RWPE2 (cell line): Measurements from ENCODE around the gene C19orf81.

Source experiments
- ATAC-seq: fragments of 200-7000 bp; cut with Tn5 transposase; 3 replicates; pipeline ENCODE4 v1.9.1; 2021; ENCODE audit warnings: low read depth
- DNase-seq: peaks from one replicate; pipeline ENCODE4 v3.0.0-alpha.2; 2020; ENCODE audit warnings: low spot score
- H3K27ac ChIP-seq: fragments of 450-650 bp; 2 replicates; pipeline ENCODE4 v1.5.1; 2017; ENCODE audit warnings: mild to moderate bottlenecking; ENCODE audit not compliant: poor library complexity, severe bottlenecking
- H3K27me3 ChIP-seq: fragments of 250-450 bp; sonication (Bioruptor Pico); 2 replicates; pipeline ENCODE4 v1.5.1; 2021; ENCODE audit warnings: mild to moderate bottlenecking, moderate library complexity; ENCODE audit not compliant: insufficient read depth, poor library complexity, severe bottlenecking
- H3K36me3 ChIP-seq: fragments of 250-450 bp; sonication (Bioruptor Pico); 2 replicates; pipeline ENCODE4 v1.5.1; 2020; ENCODE audit warnings: low read depth, mild to moderate bottlenecking, moderate library complexity
- H3K4me1 ChIP-seq: fragments of 250-450 bp; sonication (Bioruptor Pico); 2 replicates; pipeline ENCODE4 v1.5.1; 2021; ENCODE audit warnings: mild to moderate bottlenecking, moderate library complexity; ENCODE audit not compliant: insufficient read depth, poor library complexity, severe bottlenecking
- H3K4me3 ChIP-seq: fragments of 250-450 bp; sonication (Bioruptor Pico); 2 replicates; pipeline ENCODE4 v1.5.1; 2021; ENCODE audit warnings: mild to moderate bottlenecking, moderate library complexity; ENCODE audit not compliant: severe bottlenecking
- H3K9me3 ChIP-seq: fragments of 250-450 bp; sonication (Bioruptor Pico); 2 replicates; pipeline ENCODE4 v1.5.1; 2021; ENCODE audit warnings: mild to moderate bottlenecking, moderate library complexity; ENCODE audit not compliant: severe bottlenecking
- TF ChIP-seq, protein P1 (sequence below): fragments of 450-650 bp; IDR thresholded peaks from one replicate; pipeline ENCODE4 v1.5.1; 2017; ENCODE audit warnings: mild to moderate bottlenecking, moderate library complexity; ENCODE audit not compliant: poor library complexity, severe bottlenecking

Gene C19orf81

DNA sequence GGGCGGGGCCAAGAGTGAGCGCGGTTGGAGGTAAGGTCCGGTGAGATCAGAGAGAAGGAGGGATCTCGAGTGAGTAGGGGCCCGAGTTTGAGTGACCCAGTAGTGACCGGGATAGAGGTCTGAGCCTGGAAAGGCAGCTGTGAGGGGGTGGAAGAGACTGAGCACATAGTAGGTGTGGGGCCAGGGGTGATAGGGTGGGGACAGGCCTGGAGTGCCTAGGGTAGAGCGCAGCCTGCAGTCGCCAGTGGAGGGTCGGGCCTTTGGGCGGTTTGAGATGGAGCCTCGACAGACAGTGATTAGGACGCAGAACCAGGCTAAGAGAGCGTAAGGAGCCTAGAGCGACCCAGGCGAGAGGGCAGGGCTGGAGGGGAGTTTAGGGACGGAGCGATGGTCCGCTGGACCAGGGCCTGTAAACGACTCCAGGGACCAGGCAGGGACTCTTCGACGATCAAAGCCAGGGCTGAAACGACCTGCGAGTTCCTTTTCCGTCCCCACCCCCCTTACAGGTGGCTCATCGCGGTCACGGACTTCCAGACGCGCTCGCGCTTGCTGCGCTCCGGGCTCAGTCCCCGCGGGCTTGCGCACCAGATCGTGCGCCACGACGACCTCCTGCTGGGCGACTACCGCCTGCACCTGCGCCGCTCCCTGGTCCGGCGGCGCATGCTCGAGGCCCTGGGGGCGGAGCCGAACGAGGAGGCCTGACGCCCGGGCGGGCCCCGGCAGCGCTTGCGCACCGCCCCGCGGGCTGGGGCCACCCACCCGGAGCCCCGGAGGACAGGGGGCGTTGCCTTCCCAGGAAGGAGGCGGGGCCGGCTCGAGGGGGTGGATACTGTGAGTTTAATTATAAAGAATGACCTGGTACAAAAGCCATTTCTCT, 9.4 kb downstream of the C19orf81 start:
- H3K4me3 ChIP-seq, result peak overlapping the region; percentile 36
- no peaks in the 10 kb centered on the region for H3K9me3 ChIP-seq
- TF ChIP-seq, protein P1, sequence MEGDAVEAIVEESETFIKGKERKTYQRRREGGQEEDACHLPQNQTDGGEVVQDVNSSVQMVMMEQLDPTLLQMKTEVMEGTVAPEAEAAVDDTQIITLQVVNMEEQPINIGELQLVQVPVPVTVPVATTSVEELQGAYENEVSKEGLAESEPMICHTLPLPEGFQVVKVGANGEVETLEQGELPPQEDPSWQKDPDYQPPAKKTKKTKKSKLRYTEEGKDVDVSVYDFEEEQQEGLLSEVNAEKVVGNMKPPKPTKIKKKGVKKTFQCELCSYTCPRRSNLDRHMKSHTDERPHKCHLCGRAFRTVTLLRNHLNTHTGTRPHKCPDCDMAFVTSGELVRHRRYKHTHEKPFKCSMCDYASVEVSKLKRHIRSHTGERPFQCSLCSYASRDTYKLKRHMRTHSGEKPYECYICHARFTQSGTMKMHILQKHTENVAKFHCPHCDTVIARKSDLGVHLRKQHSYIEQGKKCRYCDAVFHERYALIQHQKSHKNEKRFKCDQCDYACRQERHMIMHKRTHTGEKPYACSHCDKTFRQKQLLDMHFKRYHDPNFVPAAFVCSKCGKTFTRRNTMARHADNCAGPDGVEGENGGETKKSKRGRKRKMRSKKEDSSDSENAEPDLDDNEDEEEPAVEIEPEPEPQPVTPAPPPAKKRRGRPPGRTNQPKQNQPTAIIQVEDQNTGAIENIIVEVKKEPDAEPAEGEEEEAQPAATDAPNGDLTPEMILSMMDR, result no peak
- no peaks in the 10 kb centered on the region for H3K4me1 ChIP-seq
- peak; percentile 59 for ATAC-seq
- no peak overlapping the region for H3K27ac ChIP-seq
- H3K27me3 ChIP-seq, result peaks cover 26% of the 10 kb centered on the region
- DNase-seq, result no peak
- no peaks in the 10 kb centered on the region for H3K36me3 ChIP-seq

- Histone ChIP-seq H3K36me3 (no peaks in the 10 kb centered on the region), H3K9me3 (no peaks in the 10 kb centered on the region), H3K4me3 (peak overlapping the region; percentile 36), H3K4me1 (no peaks in the 10 kb centered on the region), H3K27me3 (peaks cover 26% of the 10 kb centered on the region), H3K27ac (no peak overlapping the region)
- no peak for DNase-seq
- ATAC-seq, result no peak
- TF ChIP-seq, protein P1, result no peak
Observed at GRCh38 chr19:50659318-50660087, 10.3 kb downstream of the C19orf81 start.

GRCh38 chr19:50660088-50660366, 10.8 kb downstream of the C19orf81 start:
- DNase-seq (no peak), ATAC-seq (no peak)
- no peaks in the 10 kb centered on the region for H3K4me1 ChIP-seq
- TF ChIP-seq, protein P1, result no peak
- peaks cover 30% of the 10 kb centered on the region for H3K27me3 ChIP-seq
- peaks cover 3% of the 10 kb centered on the region for H3K9me3 ChIP-seq
- H3K36me3 ChIP-seq, result no peaks in the 10 kb centered on the region
- no peak overlapping the region for H3K4me3 ChIP-seq
- no peak overlapping the region for H3K27ac ChIP-seq

GRCh38 chr19:50661023-50661422, 11.8 kb downstream of the C19orf81 start:
- Histone ChIP-seq H3K9me3 (peaks cover 3% of the 10 kb centered on the region), H3K27ac (no peak overlapping the region), H3K4me1 (no peaks in the 10 kb centered on the region), H3K4me3 (no peak overlapping the region), H3K36me3 (no peaks in the 10 kb centered on the region), H3K27me3 (peaks cover 37% of the 10 kb centered on the region)
- no peak for DNase-seq
- no peak for ATAC-seq
- TF ChIP-seq, protein P1, result no peak
